HepG2 (cell line): ENCODE measurements around the gene GPR55. TPM values are rescaled to one million over a fixed set of nuclear protein-coding genes. Genes with fewer than 3 reads are reported as not detected.

Source experiments
- MED1 ChIP-seq: sonication (generic); formaldehyde crosslinking; IDR thresholded peaks from 2 replicates; pipeline ENCODE4 v1.4.0; 2020; ENCODE audit warnings: missing genetic modification reagents
- TBP ChIP-seq: sonication (generic); formaldehyde crosslinking; IDR thresholded peaks from 2 replicates; pipeline ENCODE4 v1.5.0; 2020; ENCODE audit warnings: missing genetic modification reagents
- ZNF788 ChIP-seq: sonication (generic); formaldehyde crosslinking; IDR thresholded peaks from 2 replicates; pipeline ENCODE4 v1.5.0; 2020; ENCODE audit warnings: mild to moderate bottlenecking, missing genetic modification reagents, borderline replicate concordance
- polyA plus RNA-seq, 8 experiments: library from polyadenylated mRNA; depleted of rRNA in 3 of 8; stranded (reverse) in 7 of 8; unstranded in 1 of 8; fragments of >200 nt; fragmentation: Illumina TruSeq in 4 of 8; extraction: Trizol in 4 of 8; gene quantifications; 2 replicates each; pipeline versions ENCODE4 v1.2.1 to v1.2.3, GENCODE V29; 2011 to 2016; ENCODE audit warnings: low read depth in 4 of 8, missing spikeins in 1 of 8, mixed read lengths in 1 of 8; ENCODE audit not compliant: insufficient read depth in 1 of 8
- total RNA-seq, 5 experiments: library from RNA; depleted of rRNA; stranded (reverse); fragments of >200 nt; fragmentation: Illumina TruSeq; extraction: Trizol; gene quantifications; 2 replicates each; pipeline ENCODE4 v1.2.3, GENCODE V29; 2016; ENCODE audit warnings: low read depth in 1 of 5
- TF ChIP-seq, protein P1 (sequence below): IDR thresholded peaks from 2 replicates; pipeline ENCODE4 v1.6.1; 2016; ENCODE audit warnings: low read depth, missing genetic modification reagents, missing compliant biosample characterization
- TF ChIP-seq, protein P2 (sequence below): sonication (generic); formaldehyde crosslinking; IDR thresholded peaks from 2 replicates; pipeline ENCODE4 v1.8.1; 2023; ENCODE audit warnings: missing genetic modification reagents, mild to moderate bottlenecking, borderline replicate concordance
- TF ChIP-seq, protein P3 (sequence below), 2 experiments: fragments of 450-650 bp in 1 of 2; sonication (generic) in 1 of 2; formaldehyde crosslinking in 1 of 2; IDR thresholded peaks; 2 replicates each; pipeline versions ENCODE4 v1.6.1 to v1.8.0; 2016 to 2022; ENCODE audit warnings: antibody characterized with exemption in 1 of 2, mild to moderate bottlenecking in 1 of 2, missing genetic modification reagents in 1 of 2
- TF ChIP-seq, protein P4 (sequence below): IDR thresholded peaks from 2 replicates; pipeline ENCODE4 v1.6.1; 2012; ENCODE audit warnings: low read depth, low read length, improper control_type of control experiment
- TF ChIP-seq, protein P5 (sequence below): sonication (generic); formaldehyde crosslinking; IDR thresholded peaks from 2 replicates; pipeline ENCODE4 v1.5.0; 2020; ENCODE audit warnings: mild to moderate bottlenecking, missing genetic modification reagents, moderate library complexity

The GPR55 gene
- total and polyA plus RNA-seq, 2 of the 13 experiments (the other 11 are each of a cell fraction or from before 2014, with no cell fraction given) = not detected

DNA sequence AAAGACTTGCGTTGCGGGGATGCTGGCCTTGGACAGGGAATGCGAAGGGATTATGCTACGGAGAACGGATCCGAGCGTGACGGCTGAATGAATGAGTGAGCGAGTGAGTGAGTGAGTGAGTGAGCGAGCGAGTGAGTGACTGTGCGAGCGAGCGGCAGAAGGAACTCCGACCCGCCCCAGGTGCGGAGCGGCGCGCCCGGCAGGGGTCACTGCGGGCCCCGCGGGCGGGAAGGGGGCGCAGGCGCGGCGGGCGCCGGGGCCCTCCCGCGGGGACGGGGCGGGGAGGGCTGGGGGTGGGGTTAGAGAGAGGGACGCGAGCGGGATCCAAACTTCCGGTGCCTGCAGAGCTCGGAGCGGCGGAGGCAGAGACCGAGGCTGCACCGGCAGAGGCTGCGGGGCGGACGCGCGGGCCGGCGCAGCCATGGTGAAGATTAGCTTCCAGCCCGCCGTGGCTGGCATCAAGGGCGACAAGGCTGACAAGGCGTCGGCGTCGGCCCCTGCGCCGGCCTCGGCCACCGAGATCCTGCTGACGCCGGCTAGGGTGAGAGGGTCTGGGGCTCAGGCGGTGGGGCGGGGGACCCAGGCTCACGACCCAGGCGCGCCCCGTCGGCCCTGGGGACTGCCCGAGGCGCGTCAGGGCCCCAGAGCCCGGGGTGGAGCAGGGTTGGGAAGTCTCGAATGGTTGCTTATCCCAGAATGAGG is 60.3 kb downstream of the GPR55 start, which contains the start of gene ITM2C (continued):
- TF ChIP-seq, protein P1, sequence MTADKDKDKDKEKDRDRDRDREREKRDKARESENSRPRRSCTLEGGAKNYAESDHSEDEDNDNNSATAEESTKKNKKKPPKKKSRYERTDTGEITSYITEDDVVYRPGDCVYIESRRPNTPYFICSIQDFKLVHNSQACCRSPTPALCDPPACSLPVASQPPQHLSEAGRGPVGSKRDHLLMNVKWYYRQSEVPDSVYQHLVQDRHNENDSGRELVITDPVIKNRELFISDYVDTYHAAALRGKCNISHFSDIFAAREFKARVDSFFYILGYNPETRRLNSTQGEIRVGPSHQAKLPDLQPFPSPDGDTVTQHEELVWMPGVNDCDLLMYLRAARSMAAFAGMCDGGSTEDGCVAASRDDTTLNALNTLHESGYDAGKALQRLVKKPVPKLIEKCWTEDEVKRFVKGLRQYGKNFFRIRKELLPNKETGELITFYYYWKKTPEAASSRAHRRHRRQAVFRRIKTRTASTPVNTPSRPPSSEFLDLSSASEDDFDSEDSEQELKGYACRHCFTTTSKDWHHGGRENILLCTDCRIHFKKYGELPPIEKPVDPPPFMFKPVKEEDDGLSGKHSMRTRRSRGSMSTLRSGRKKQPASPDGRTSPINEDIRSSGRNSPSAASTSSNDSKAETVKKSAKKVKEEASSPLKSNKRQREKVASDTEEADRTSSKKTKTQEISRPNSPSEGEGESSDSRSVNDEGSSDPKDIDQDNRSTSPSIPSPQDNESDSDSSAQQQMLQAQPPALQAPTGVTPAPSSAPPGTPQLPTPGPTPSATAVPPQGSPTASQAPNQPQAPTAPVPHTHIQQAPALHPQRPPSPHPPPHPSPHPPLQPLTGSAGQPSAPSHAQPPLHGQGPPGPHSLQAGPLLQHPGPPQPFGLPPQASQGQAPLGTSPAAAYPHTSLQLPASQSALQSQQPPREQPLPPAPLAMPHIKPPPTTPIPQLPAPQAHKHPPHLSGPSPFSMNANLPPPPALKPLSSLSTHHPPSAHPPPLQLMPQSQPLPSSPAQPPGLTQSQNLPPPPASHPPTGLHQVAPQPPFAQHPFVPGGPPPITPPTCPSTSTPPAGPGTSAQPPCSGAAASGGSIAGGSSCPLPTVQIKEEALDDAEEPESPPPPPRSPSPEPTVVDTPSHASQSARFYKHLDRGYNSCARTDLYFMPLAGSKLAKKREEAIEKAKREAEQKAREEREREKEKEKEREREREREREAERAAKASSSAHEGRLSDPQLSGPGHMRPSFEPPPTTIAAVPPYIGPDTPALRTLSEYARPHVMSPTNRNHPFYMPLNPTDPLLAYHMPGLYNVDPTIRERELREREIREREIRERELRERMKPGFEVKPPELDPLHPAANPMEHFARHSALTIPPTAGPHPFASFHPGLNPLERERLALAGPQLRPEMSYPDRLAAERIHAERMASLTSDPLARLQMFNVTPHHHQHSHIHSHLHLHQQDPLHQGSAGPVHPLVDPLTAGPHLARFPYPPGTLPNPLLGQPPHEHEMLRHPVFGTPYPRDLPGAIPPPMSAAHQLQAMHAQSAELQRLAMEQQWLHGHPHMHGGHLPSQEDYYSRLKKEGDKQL (CRISPR knock-in tag) = peak; percentile 44; the same call in 1 of the 2 replicates
- TF ChIP-seq, protein P2, sequence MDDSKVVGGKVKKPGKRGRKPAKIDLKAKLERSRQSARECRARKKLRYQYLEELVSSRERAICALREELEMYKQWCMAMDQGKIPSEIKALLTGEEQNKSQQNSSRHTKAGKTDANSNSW = peak; percentile 73; the same call in 1 of the 2 replicates
- TF ChIP-seq, protein P3, sequence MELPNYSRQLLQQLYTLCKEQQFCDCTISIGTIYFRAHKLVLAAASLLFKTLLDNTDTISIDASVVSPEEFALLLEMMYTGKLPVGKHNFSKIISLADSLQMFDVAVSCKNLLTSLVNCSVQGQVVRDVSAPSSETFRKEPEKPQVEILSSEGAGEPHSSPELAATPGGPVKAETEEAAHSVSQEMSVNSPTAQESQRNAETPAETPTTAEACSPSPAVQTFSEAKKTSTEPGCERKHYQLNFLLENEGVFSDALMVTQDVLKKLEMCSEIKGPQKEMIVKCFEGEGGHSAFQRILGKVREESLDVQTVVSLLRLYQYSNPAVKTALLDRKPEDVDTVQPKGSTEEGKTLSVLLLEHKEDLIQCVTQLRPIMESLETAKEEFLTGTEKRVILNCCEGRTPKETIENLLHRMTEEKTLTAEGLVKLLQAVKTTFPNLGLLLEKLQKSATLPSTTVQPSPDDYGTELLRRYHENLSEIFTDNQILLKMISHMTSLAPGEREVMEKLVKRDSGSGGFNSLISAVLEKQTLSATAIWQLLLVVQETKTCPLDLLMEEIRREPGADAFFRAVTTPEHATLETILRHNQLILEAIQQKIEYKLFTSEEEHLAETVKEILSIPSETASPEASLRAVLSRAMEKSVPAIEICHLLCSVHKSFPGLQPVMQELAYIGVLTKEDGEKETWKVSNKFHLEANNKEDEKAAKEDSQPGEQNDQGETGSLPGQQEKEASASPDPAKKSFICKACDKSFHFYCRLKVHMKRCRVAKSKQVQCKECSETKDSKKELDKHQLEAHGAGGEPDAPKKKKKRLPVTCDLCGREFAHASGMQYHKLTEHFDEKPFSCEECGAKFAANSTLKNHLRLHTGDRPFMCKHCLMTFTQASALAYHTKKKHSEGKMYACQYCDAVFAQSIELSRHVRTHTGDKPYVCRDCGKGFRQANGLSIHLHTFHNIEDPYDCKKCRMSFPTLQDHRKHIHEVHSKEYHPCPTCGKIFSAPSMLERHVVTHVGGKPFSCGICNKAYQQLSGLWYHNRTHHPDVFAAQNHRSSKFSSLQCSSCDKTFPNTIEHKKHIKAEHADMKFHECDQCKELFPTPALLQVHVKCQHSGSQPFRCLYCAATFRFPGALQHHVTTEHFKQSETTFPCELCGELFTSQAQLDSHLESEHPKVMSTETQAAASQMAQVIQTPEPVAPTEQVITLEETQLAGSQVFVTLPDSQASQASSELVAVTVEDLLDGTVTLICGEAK (IDR thresholded peaks at IDR 0.05) = no peak
- TF ChIP-seq, protein P3 (CRISPR knock-in tag; IDR thresholded peaks at IDR 0.05) = peak; percentile 58
- TF ChIP-seq MED1 (CRISPR knock-in tag) (peak; percentile 50; the same call in 1 of the 2 replicates), TBP (no peak), ZNF788 (CRISPR knock-in tag) (peak; percentile 85; the same call in 1 of the 2 replicates)
- TF ChIP-seq, protein P4, sequence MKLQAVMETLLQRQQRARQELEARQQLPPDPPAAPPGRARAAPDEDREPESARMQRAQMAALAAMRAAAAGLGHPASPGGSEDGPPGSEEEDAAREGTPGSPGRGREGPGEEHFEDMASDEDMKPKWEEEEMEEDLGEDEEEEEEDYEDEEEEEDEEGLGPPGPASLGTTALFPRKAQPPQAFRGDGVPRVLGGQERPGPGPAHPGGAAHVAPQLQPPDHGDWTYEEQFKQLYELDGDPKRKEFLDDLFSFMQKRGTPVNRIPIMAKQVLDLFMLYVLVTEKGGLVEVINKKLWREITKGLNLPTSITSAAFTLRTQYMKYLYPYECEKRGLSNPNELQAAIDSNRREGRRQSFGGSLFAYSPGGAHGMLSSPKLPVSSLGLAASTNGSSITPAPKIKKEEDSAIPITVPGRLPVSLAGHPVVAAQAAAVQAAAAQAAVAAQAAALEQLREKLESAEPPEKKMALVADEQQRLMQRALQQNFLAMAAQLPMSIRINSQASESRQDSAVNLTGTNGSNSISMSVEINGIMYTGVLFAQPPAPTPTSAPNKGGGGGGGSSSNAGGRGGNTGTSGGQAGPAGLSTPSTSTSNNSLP = no peak
- TF ChIP-seq, protein P5, sequence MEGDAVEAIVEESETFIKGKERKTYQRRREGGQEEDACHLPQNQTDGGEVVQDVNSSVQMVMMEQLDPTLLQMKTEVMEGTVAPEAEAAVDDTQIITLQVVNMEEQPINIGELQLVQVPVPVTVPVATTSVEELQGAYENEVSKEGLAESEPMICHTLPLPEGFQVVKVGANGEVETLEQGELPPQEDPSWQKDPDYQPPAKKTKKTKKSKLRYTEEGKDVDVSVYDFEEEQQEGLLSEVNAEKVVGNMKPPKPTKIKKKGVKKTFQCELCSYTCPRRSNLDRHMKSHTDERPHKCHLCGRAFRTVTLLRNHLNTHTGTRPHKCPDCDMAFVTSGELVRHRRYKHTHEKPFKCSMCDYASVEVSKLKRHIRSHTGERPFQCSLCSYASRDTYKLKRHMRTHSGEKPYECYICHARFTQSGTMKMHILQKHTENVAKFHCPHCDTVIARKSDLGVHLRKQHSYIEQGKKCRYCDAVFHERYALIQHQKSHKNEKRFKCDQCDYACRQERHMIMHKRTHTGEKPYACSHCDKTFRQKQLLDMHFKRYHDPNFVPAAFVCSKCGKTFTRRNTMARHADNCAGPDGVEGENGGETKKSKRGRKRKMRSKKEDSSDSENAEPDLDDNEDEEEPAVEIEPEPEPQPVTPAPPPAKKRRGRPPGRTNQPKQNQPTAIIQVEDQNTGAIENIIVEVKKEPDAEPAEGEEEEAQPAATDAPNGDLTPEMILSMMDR (CRISPR knock-in tag) = peak; percentile 73
